ENCODE results near the gene MESP2. TPM values are rescaled to one million over a fixed set of nuclear protein-coding genes. Genes with fewer than 3 reads are reported as not detected.
"Not testable (repeated sequence)": the region's sequence is repeated elsewhere in the genome, so short reads cannot be mapped to it uniquely, and the experiment has no call there.

The MESP2 gene
- total and polyA plus RNA-seq, 9 donors, result 0.19 TPM; not detected in 8

GRCh38 chr15:89780601-89781000, 4.5 kb downstream of the MESP2 start:
- H3K9me3 ChIP-seq, result no peaks in the 10 kb centered on the region
- whole genome bisulfite sequencing, 3 donors, result 65 to 83% (median 65%) methylated on average over 6 of the region's 6 CpGs
- no peak for TF ChIP-seq POLR2A (IDR thresholded peaks at IDR 0.05)
- TF ChIP-seq CTCF (IDR thresholded peaks at IDR 0.05), result no peak
- no peak for TF ChIP-seq EP300 (IDR thresholded peaks at IDR 0.05)

GRCh38 chr15:89781055-89781454, 4.9 kb downstream of the MESP2 start:
- Histone ChIP-seq H3K4me1 (ENCODE audit: insufficient read depth) (peaks cover 2% of the 10 kb centered on the region), H3K9me3 (no peaks in the 10 kb centered on the region), H3K27me3 (no peaks in the 10 kb centered on the region), H3K27ac (no peak overlapping the region), H3K36me3 (no peaks in the 10 kb centered on the region), H3K4me3 (no peak overlapping the region)
- DNase-seq, result no peak
- WGBS, 3 donors, result 78 to 85% (median 81%) methylated on average over 6 of the region's 6 CpGs
- TF ChIP-seq CTCF (IDR thresholded peaks at IDR 0.05) (no peak), POLR2A (IDR thresholded peaks at IDR 0.05) (no peak), EP300 (IDR thresholded peaks at IDR 0.05) (no peak)
- intact Hi-C loops (cut with DNase I), result no loop called here

More at GRCh38 chr15:89780601-89781000, 4.5 kb downstream of the MESP2 start:
- Histone ChIP-seq H3K27ac (no peak overlapping the region), H3K4me3 (no peak overlapping the region), H3K36me3 (no peaks in the 10 kb centered on the region), H3K27me3 (no peaks in the 10 kb centered on the region), H3K4me1 (ENCODE audit: insufficient read depth) (peaks cover 2% of the 10 kb centered on the region)
- intact Hi-C loops (cut with DNase I), result no loop called here
- no peak for DNase-seq

- intact Hi-C loops (cut with DNase I), result no loop called here
- no peak for TF ChIP-seq POLR2A (IDR thresholded peaks at IDR 0.05)
- no peak for TF ChIP-seq EP300 (IDR thresholded peaks at IDR 0.05)
- no peak for TF ChIP-seq CTCF (IDR thresholded peaks at IDR 0.05)
- no peaks in the 10 kb centered on the region for H3K36me3 ChIP-seq
- H3K4me3 ChIP-seq, result no peak overlapping the region
- peaks cover 2% of the 10 kb centered on the region for H3K4me1 ChIP-seq (ENCODE audit: insufficient read depth)
- no peak overlapping the region for H3K27ac ChIP-seq
- H3K27me3 ChIP-seq, result no peaks in the 10 kb centered on the region
- no peak for DNase-seq
- no peaks in the 10 kb centered on the region for H3K9me3 ChIP-seq
- 55 to 74% (median 59%) methylated on average over 15 of the region's 15 CpGs for WGBS, 3 donors
These were observed 5.9 kb downstream of the MESP2 start for GRCh38 chr15:89781891-89782618.

- H3K36me3 ChIP-seq; H3K27ac ChIP-seq; intact Hi-C loops (cut with DNase I); DNase-seq; H3K9me3 ChIP-seq; H3K4me1 ChIP-seq (ENCODE audit: insufficient read depth); H3K4me3 ChIP-seq; H3K27me3 ChIP-seq: not testable (repeated sequence)
- WGBS, 3 donors, result 89 to 97% (median 92%) methylated on average over 9 of the region's 9 CpGs
These were observed 6.5 kb downstream of the MESP2 start for GRCh38 chr15:89782619-89782950.

- DNase-seq, result no peak
- Histone ChIP-seq H3K9me3 (no peaks in the 10 kb centered on the region), H3K27ac (no peak overlapping the region), H3K4me1 (ENCODE audit: insufficient read depth) (peaks cover 2% of the 10 kb centered on the region), H3K27me3 (no peaks in the 10 kb centered on the region), H3K36me3 (no peaks in the 10 kb centered on the region), H3K4me3 (no peak overlapping the region)
- intact Hi-C loops (cut with DNase I), result no loop called here
- TF ChIP-seq CTCF (IDR thresholded peaks at IDR 0.05) (no peak), EP300 (IDR thresholded peaks at IDR 0.05) (no peak), POLR2A (IDR thresholded peaks at IDR 0.05) (no peak)
- WGBS, 3 donors, result 56 to 69% (median 68%) methylated on average over 10 to 14 of the region's 14 CpGs
These were observed 7.2 kb downstream of the MESP2 start for GRCh38 chr15:89783111-89783860.

Data from ovary (tissue), 9 donors.